Measurements from ENCODE around the gene TMEM79.

TMEM79 gene

GRCh38 chr1:156293895-156294294 lies 9.8 kb downstream of the TMEM79 start:
- no peak for FAIRE-seq

DNA sequence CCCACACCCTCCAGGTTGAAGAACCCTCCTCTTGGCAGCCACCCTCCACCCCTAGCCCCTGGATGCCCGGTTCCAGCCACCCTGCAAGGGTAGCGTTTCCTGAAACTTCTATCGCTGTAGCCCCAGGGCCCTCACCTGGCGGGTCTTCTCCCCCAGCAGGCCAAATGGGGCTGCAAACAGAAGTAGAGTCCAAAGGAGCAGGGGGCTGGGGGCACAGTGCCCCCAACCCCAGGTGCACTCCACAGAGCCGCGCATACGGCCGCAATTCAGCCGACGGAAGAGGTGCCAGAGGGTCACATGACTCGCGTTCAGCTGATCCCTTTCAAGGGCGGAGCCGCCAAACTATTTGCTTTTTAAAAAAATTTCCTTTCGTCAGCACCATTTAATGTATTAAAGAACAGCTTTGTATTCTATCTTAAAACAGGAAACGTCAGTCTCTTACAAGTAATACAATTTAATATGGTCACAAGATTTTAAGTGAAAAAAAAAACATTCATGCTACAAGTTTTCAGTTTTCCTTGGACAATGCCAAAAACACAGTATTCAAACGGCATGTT lies 11.3 kb downstream of the TMEM79 start, which contains the start of gene GLMP:
Gene GLMP (minus strand): TSS at position 289 of the 557 bp plus-strand sequence. CDS start 34 bp downstream, at position 255.
- FAIRE-seq (peak; percentile 91), DNase-seq (ENCODE audit: insufficient read length, low spot score) (peak; percentile 73)
- TF ChIP-seq POLR2A (IDR thresholded peaks at IDR 0.05; ENCODE audit: low read depth, low read length): peak; percentile 74
- peak; percentile 47; the same call in 1 of the 2 replicates for TF ChIP-seq POLR2AphosphoS5 (IDR thresholded peaks at IDR 0.05; ENCODE audit: low read depth, low read length)
- TF ChIP-seq PAX5 (IDR thresholded peaks at IDR 0.05; ENCODE audit: insufficient read depth, low read length, severe bottlenecking): no peak
- no peak for TF ChIP-seq TAF1 (IDR thresholded peaks at IDR 0.05; ENCODE audit: low read depth, low read length)
- TF ChIP-seq SPI1 (IDR thresholded peaks at IDR 0.05; ENCODE audit: low read depth, low read length): no peak
- no peak for TF ChIP-seq POU2F2 (IDR thresholded peaks at IDR 0.05; ENCODE audit: low read depth, low read length)

More at GRCh38 chr1:156293895-156294294, 9.8 kb downstream of the TMEM79 start:
- no peak for TF ChIP-seq SPI1 (IDR thresholded peaks at IDR 0.05; ENCODE audit: low read depth, low read length)
- no peak for TF ChIP-seq POLR2AphosphoS5 (IDR thresholded peaks at IDR 0.05; ENCODE audit: low read depth, low read length)
- no peak for TF ChIP-seq POU2F2 (IDR thresholded peaks at IDR 0.05; ENCODE audit: low read depth, low read length)
- TF ChIP-seq POLR2A (IDR thresholded peaks at IDR 0.05; ENCODE audit: low read depth, low read length): no peak
- TF ChIP-seq PAX5 (IDR thresholded peaks at IDR 0.05; ENCODE audit: insufficient read depth, low read length, severe bottlenecking): no peak
- TF ChIP-seq TAF1 (IDR thresholded peaks at IDR 0.05; ENCODE audit: low read depth, low read length): no peak
- DNase-seq (ENCODE audit: insufficient read length, low spot score): no peak

DNA sequence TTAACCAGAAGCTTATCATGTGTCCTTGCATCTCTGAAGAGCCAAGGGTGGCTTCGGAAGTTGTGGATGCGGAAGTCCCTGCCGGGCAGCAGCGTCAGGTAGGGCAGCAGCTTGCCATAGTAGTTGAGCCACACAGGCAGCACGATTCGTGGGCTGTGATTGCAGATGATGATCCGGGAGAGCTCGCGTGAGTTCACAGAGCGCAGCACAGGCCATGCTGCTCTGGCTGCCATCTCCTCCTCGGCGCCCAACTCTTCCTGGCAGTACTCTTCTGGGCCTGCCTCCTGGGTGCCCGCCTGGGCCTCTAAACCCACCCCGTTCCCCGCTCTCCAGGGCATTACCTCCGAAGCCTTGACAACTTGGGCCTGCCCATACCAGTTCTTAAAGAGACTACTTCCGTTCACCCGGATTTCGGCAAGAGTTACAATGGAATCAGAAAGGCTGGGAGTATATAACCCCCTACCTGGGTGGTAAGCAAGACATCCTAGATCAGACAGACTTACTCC lies 14.8 kb downstream of the TMEM79 start, which contains the start of gene VHLL:
Gene VHLL (minus strand): TSS at position 456 of the 506 bp plus-strand sequence. CDS start 118 bp downstream, at position 338.
- TF ChIP-seq POLR2AphosphoS5 (IDR thresholded peaks at IDR 0.05; ENCODE audit: low read depth, low read length) (no peak), POU2F2 (IDR thresholded peaks at IDR 0.05; ENCODE audit: low read depth, low read length) (no peak)
- no peak for FAIRE-seq
- DNase-seq (ENCODE audit: insufficient read length, low spot score): no peak

- DNase-seq (ENCODE audit: insufficient read length, low spot score) (no peak), FAIRE-seq (no peak)
- TF ChIP-seq POU2F2 (IDR thresholded peaks at IDR 0.05; ENCODE audit: low read depth, low read length) (no peak), POLR2AphosphoS5 (IDR thresholded peaks at IDR 0.05; ENCODE audit: low read depth, low read length) (no peak), PAX5 (IDR thresholded peaks at IDR 0.05; ENCODE audit: insufficient read depth, low read length, severe bottlenecking) (no peak), TAF1 (IDR thresholded peaks at IDR 0.05; ENCODE audit: low read depth, low read length) (no peak), POLR2A (IDR thresholded peaks at IDR 0.05; ENCODE audit: low read depth, low read length) (no peak), SPI1 (IDR thresholded peaks at IDR 0.05; ENCODE audit: low read depth, low read length) (no peak)
Observed at GRCh38 chr1:156303241-156303640, 19.1 kb downstream of the TMEM79 start.

- FAIRE-seq (no peak), DNase-seq (ENCODE audit: insufficient read length, low spot score) (no peak)
- TF ChIP-seq PAX5 (IDR thresholded peaks at IDR 0.05; ENCODE audit: insufficient read depth, low read length, severe bottlenecking): no peak
- TF ChIP-seq SPI1 (IDR thresholded peaks at IDR 0.05; ENCODE audit: low read depth, low read length): no peak
- no peak for TF ChIP-seq TAF1 (IDR thresholded peaks at IDR 0.05; ENCODE audit: low read depth, low read length)
- TF ChIP-seq POU2F2 (IDR thresholded peaks at IDR 0.05; ENCODE audit: low read depth, low read length): no peak
- TF ChIP-seq POLR2AphosphoS5 (IDR thresholded peaks at IDR 0.05; ENCODE audit: low read depth, low read length): no peak
- TF ChIP-seq POLR2A (IDR thresholded peaks at IDR 0.05; ENCODE audit: low read depth, low read length): no peak
Observed at GRCh38 chr1:156305215-156305614, 21.1 kb downstream of the TMEM79 start.

DNA sequence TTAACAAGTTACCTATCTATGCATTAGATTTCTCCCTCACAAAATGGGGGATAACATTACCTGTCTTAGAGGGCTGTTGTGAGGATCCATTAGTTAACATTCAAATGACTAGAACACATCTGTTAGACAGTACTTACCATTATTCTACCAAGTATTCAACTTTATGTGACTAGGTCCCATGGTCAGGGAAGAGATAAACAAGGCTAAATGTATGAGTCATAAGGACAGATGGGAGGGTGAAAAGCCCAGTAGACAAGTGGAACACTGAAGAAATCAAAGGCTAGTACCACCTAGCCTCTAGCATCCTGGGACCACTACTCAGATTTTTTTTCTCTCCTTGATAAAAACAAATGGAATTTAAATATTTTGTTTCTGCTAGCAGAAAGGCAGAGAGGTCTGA lies 24.0 kb downstream of the TMEM79 start:
- TF ChIP-seq POU2F2 (IDR thresholded peaks at IDR 0.05; ENCODE audit: low read depth, low read length) (no peak), SPI1 (IDR thresholded peaks at IDR 0.05; ENCODE audit: low read depth, low read length) (no peak), TAF1 (IDR thresholded peaks at IDR 0.05; ENCODE audit: low read depth, low read length) (no peak), PAX5 (IDR thresholded peaks at IDR 0.05; ENCODE audit: insufficient read depth, low read length, severe bottlenecking) (no peak), POLR2A (IDR thresholded peaks at IDR 0.05; ENCODE audit: low read depth, low read length) (no peak), POLR2AphosphoS5 (IDR thresholded peaks at IDR 0.05; ENCODE audit: low read depth, low read length) (no peak)
- FAIRE-seq (no peak), DNase-seq (ENCODE audit: insufficient read length, low spot score) (no peak)

GRCh38 chr1:156310962-156311361 lies 26.8 kb downstream of the TMEM79 start:
- FAIRE-seq: no peak
- no peak for DNase-seq (ENCODE audit: insufficient read length, low spot score)
- no peak for TF ChIP-seq POLR2A (IDR thresholded peaks at IDR 0.05; ENCODE audit: low read depth, low read length)
- TF ChIP-seq TAF1 (IDR thresholded peaks at IDR 0.05; ENCODE audit: low read depth, low read length): no peak
- TF ChIP-seq PAX5 (IDR thresholded peaks at IDR 0.05; ENCODE audit: insufficient read depth, low read length, severe bottlenecking): no peak
- no peak for TF ChIP-seq POLR2AphosphoS5 (IDR thresholded peaks at IDR 0.05; ENCODE audit: low read depth, low read length)
- TF ChIP-seq SPI1 (IDR thresholded peaks at IDR 0.05; ENCODE audit: low read depth, low read length): no peak
- TF ChIP-seq POU2F2 (IDR thresholded peaks at IDR 0.05; ENCODE audit: low read depth, low read length): no peak

GRCh38 chr1:156316909-156317308 lies 32.8 kb downstream of the TMEM79 start:
- TF ChIP-seq SPI1 (IDR thresholded peaks at IDR 0.05; ENCODE audit: low read depth, low read length) (no peak), PAX5 (IDR thresholded peaks at IDR 0.05; ENCODE audit: insufficient read depth, low read length, severe bottlenecking) (no peak), TAF1 (IDR thresholded peaks at IDR 0.05; ENCODE audit: low read depth, low read length) (no peak), POU2F2 (IDR thresholded peaks at IDR 0.05; ENCODE audit: low read depth, low read length) (no peak), POLR2AphosphoS5 (IDR thresholded peaks at IDR 0.05; ENCODE audit: low read depth, low read length) (no peak), POLR2A (IDR thresholded peaks at IDR 0.05; ENCODE audit: low read depth, low read length) (no peak)
- DNase-seq (ENCODE audit: insufficient read length, low spot score) (no peak), FAIRE-seq (no peak)

DNA sequence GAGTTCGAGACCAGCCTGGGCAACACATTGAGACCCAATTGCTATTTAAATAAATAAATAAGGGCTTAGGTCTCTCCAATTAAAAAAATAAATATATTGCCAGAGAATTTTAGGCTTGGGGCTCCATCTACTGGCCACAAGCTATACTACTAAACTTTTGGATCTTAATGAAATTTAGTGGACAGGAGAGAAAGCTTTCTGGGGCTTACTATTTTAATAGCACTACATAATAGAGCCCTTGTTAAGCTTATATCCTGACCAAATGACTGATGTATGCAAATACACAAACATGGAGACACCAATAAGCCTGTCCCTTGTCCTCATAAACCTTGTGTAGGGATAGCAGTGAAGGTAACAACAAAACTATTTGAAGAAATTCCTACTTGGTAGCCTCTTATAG lies 35.5 kb downstream of the TMEM79 start:
- TF ChIP-seq PAX5 (IDR thresholded peaks at IDR 0.05; ENCODE audit: insufficient read depth, low read length, severe bottlenecking): no peak
- no peak for TF ChIP-seq POU2F2 (IDR thresholded peaks at IDR 0.05; ENCODE audit: low read depth, low read length)
- no peak for TF ChIP-seq POLR2AphosphoS5 (IDR thresholded peaks at IDR 0.05; ENCODE audit: low read depth, low read length)
- TF ChIP-seq POLR2A (IDR thresholded peaks at IDR 0.05; ENCODE audit: low read depth, low read length): no peak
- no peak for TF ChIP-seq SPI1 (IDR thresholded peaks at IDR 0.05; ENCODE audit: low read depth, low read length)
- TF ChIP-seq TAF1 (IDR thresholded peaks at IDR 0.05; ENCODE audit: low read depth, low read length): no peak
- no peak for FAIRE-seq
- DNase-seq (ENCODE audit: insufficient read length, low spot score): no peak

Measured in GM12891 (cell line).